Stimulated activated naive B cell treated with anti-CD40 and anti-IgM and Interleukin-4, amounts not matched to agents 10 μg/mL and 1 μg/mL and 100 μg/mL, for 72 hours (primary cell): ENCODE measurements around the gene CWC22.
A peak's percentile ranks its signal among the peaks of the same experiment; 100 is the strongest.
"Not testable (repeated sequence)": the region's sequence is repeated elsewhere in the genome, so short reads cannot be mapped to it uniquely, and the experiment has no call there.

Experiments
- ATAC-seq, 2 donors: fragments of 150-1000 bp; cut with Tn5 transposase; replicated peaks; 2 replicates each; pipeline ENCODE4 v1.10.0; 2021; ENCODE audit warnings: moderate library complexity in 1 of 2
- DNase-seq: peaks from one replicate; pipeline ENCODE4 v3.0.0; 2021
- H3K27ac Mint-ChIP-seq: one replicate; pipeline ENCODE4 v1.8.0; 2022; ENCODE audit warnings: mild to moderate bottlenecking, mixed read lengths
- H3K27me3 Mint-ChIP-seq, 2 donors: one replicate each; pipeline ENCODE4 v1.8.0; 2022; ENCODE audit warnings: mixed read lengths in 2 of 2
- H3K36me3 Mint-ChIP-seq, 2 donors: one replicate each; pipeline ENCODE4 v1.8.0; 2022; ENCODE audit warnings: mixed read lengths in 2 of 2, mild to moderate bottlenecking in 1 of 2
- H3K4me1 Mint-ChIP-seq, 2 donors: one replicate each; pipeline ENCODE4 v1.8.0; 2022; ENCODE audit warnings: mixed read lengths in 2 of 2, mild to moderate bottlenecking in 1 of 2
- H3K4me3 Mint-ChIP-seq, 2 donors: one replicate each; pipeline ENCODE4 v1.8.0; 2022; ENCODE audit warnings: mild to moderate bottlenecking in 2 of 2, mixed read lengths in 2 of 2, moderate library complexity in 1 of 2
- H3K9me3 Mint-ChIP-seq, 2 donors: one replicate each; pipeline ENCODE4 v1.8.0; 2022; ENCODE audit warnings: mixed read lengths in 2 of 2, mild to moderate bottlenecking in 1 of 2

CWC22 gene

GRCh38 chr2:180016937-180017336 is 9.8 kb upstream of the CWC22 start:
- no peak overlapping the region for H3K4me3 Mint-ChIP-seq
- H3K4me1 Mint-ChIP-seq, result no peaks in the 10 kb centered on the region
- no peaks in the 10 kb centered on the region for H3K9me3 Mint-ChIP-seq
- no peak overlapping the region for H3K27ac Mint-ChIP-seq
- H3K27me3 Mint-ChIP-seq, result peaks cover 4 to 6% of the 10 kb centered on the region in 2 donors
- DNase-seq (no peak), ATAC-seq (no peak)
- no peaks in the 10 kb centered on the region for H3K36me3 Mint-ChIP-seq

- ATAC-seq (no peak), DNase-seq (no peak)
- Mint-ChIP-seq H3K9me3 (no peaks in the 10 kb centered on the region), H3K27ac (no peak overlapping the region), H3K4me1 (no peaks in the 10 kb centered on the region), H3K4me3 (no peak overlapping the region), H3K27me3 (peaks cover 4 to 6% of the 10 kb centered on the region in 2 donors), H3K36me3 (no peaks in the 10 kb centered on the region)
Measured at GRCh38 chr2:180015951-180016709, 9.0 kb upstream of the CWC22 start.

GRCh38 chr2:180012523-180012922 is 5.4 kb upstream of the CWC22 start:
- no peak for DNase-seq
- no peaks in the 10 kb centered on the region for H3K36me3 Mint-ChIP-seq
- no peak for ATAC-seq
- no peaks in the 10 kb centered on the region for H3K9me3 Mint-ChIP-seq
- peaks cover 4 to 6% of the 10 kb centered on the region in 2 donors for H3K27me3 Mint-ChIP-seq
- no peak overlapping the region for H3K27ac Mint-ChIP-seq
- peaks cover 0 to under 1% of the 10 kb centered on the region in 2 donors for H3K4me1 Mint-ChIP-seq
- H3K4me3 Mint-ChIP-seq, result no peak overlapping the region

- Mint-ChIP-seq H3K4me3 (no peak overlapping the region), H3K27me3 (peaks cover 1 to 2% of the 10 kb centered on the region in 2 donors), H3K27ac (no peak overlapping the region), H3K9me3 (no peaks in the 10 kb centered on the region), H3K36me3 (no peaks in the 10 kb centered on the region), H3K4me1 (peaks cover 3 to 14% of the 10 kb centered on the region in 2 donors)
- ATAC-seq (no peak), DNase-seq (no peak)
Measured at GRCh38 chr2:180010701-180011100, 3.6 kb upstream of the CWC22 start.

- H3K9me3 Mint-ChIP-seq, result no peaks in the 10 kb centered on the region
- peaks cover 9 to 22% of the 10 kb centered on the region in 2 donors for H3K36me3 Mint-ChIP-seq
- H3K4me1 Mint-ChIP-seq, result peaks cover 30 to 54% of the 10 kb centered on the region in 2 donors
- H3K4me3 Mint-ChIP-seq, result peak overlapping the region; percentile 96 to 99
- no peaks in the 10 kb centered on the region for H3K27me3 Mint-ChIP-seq
- DNase-seq, result no peak
- H3K27ac Mint-ChIP-seq, result peak overlapping the region; percentile 100
- no peak for ATAC-seq
Measured at GRCh38 chr2:180006231-180006630, 866 bp downstream of the CWC22 start.

GRCh38 chr2:180005465-180005864 is 1.6 kb downstream of the CWC22 start:
- not testable (repeated sequence) for H3K27ac Mint-ChIP-seq, H3K27me3 Mint-ChIP-seq, H3K9me3 Mint-ChIP-seq, DNase-seq
- Mint-ChIP-seq H3K36me3 (peaks cover 9 to 24% of the 10 kb centered on the region in 2 donors), H3K4me1 (peaks cover 30 to 56% of the 10 kb centered on the region in 2 donors), H3K4me3 (peak overlapping the region; percentile 59 to 96)
- ATAC-seq, result peak; percentile 37 to 48

- H3K9me3 Mint-ChIP-seq, result no peaks in the 10 kb centered on the region
- H3K27me3 Mint-ChIP-seq, result no peaks in the 10 kb centered on the region
- DNase-seq, result no peak
- no peak for ATAC-seq
- H3K4me1 Mint-ChIP-seq, result peaks cover 30 to 56% of the 10 kb centered on the region in 2 donors
- H3K4me3 Mint-ChIP-seq, result no peak overlapping the region
- no peak overlapping the region for H3K27ac Mint-ChIP-seq
- peaks cover 9 to 25% of the 10 kb centered on the region in 2 donors for H3K36me3 Mint-ChIP-seq
Measured at GRCh38 chr2:180004731-180005130, 2.4 kb downstream of the CWC22 start.

GRCh38 chr2:180003559-180003958 is 3.5 kb downstream of the CWC22 start:
- no peak for DNase-seq
- H3K9me3 Mint-ChIP-seq, result no peaks in the 10 kb centered on the region
- no peak for ATAC-seq
- peaks cover 9 to 28% of the 10 kb centered on the region in 2 donors for H3K36me3 Mint-ChIP-seq
- H3K27me3 Mint-ChIP-seq, result no peaks in the 10 kb centered on the region
- H3K4me1 Mint-ChIP-seq, result peaks cover 30 to 56% of the 10 kb centered on the region in 2 donors
- no peak overlapping the region for H3K27ac Mint-ChIP-seq
- no peak overlapping the region for H3K4me3 Mint-ChIP-seq

- no peaks in the 10 kb centered on the region for H3K27me3 Mint-ChIP-seq
- no peak for DNase-seq
- no peaks in the 10 kb centered on the region for H3K9me3 Mint-ChIP-seq
- no peak overlapping the region for H3K27ac Mint-ChIP-seq
- H3K36me3 Mint-ChIP-seq, result peaks cover 10 to 31% of the 10 kb centered on the region in 2 donors
- H3K4me3 Mint-ChIP-seq, result no peak overlapping the region
- H3K4me1 Mint-ChIP-seq, result peaks cover 32 to 60% of the 10 kb centered on the region in 2 donors
- ATAC-seq, result no peak
Measured at GRCh38 chr2:180003073-180003472, 4.0 kb downstream of the CWC22 start.

GRCh38 chr2:180002198-180002770 is 4.8 kb downstream of the CWC22 start:
- DNase-seq (no peak), ATAC-seq (no peak)
- Mint-ChIP-seq H3K36me3 (peaks cover 10 to 31% of the 10 kb centered on the region in 2 donors), H3K27me3 (no peaks in the 10 kb centered on the region), H3K4me1 (peaks cover 32 to 59% of the 10 kb centered on the region in 2 donors), H3K9me3 (no peaks in the 10 kb centered on the region), H3K4me3 (no peak overlapping the region), H3K27ac (no peak overlapping the region)

- H3K27ac Mint-ChIP-seq, result peak overlapping the region; percentile 44
- H3K27me3 Mint-ChIP-seq, result no peaks in the 10 kb centered on the region
- no peak for ATAC-seq
- H3K36me3 Mint-ChIP-seq, result peaks cover 10 to 31% of the 10 kb centered on the region in 2 donors
- no peaks in the 10 kb centered on the region for H3K9me3 Mint-ChIP-seq
- peaks cover 33 to 59% of the 10 kb centered on the region in 2 donors for H3K4me1 Mint-ChIP-seq
- no peak for DNase-seq
- H3K4me3 Mint-ChIP-seq, result no peak overlapping the region
Measured at GRCh38 chr2:180001726-180002125, 5.4 kb downstream of the CWC22 start.

GRCh38 chr2:180000434-180000833 is 6.7 kb downstream of the CWC22 start:
- ATAC-seq, result no peak
- Mint-ChIP-seq H3K9me3 (no peaks in the 10 kb centered on the region), H3K27me3 (no peaks in the 10 kb centered on the region), H3K36me3 (peaks cover 14 to 31% of the 10 kb centered on the region in 2 donors), H3K27ac (no peak overlapping the region), H3K4me3 (no peak overlapping the region), H3K4me1 (peaks cover 38 to 60% of the 10 kb centered on the region in 2 donors)
- DNase-seq, result no peak

- Mint-ChIP-seq H3K36me3 (peaks cover 17 to 30% of the 10 kb centered on the region in 2 donors), H3K27ac (no peak overlapping the region), H3K4me1 (peaks cover 33 to 53% of the 10 kb centered on the region in 2 donors), H3K27me3 (no peaks in the 10 kb centered on the region), H3K9me3 (no peaks in the 10 kb centered on the region), H3K4me3 (no peak overlapping the region)
- no peak for ATAC-seq
- DNase-seq, result no peak
Measured at GRCh38 chr2:179999000-179999399, 8.1 kb downstream of the CWC22 start.

- Mint-ChIP-seq H3K36me3 (peaks cover 12 to 23% of the 10 kb centered on the region in 2 donors), H3K9me3 (no peaks in the 10 kb centered on the region), H3K27ac (peak overlapping the region; percentile 84), H3K27me3 (no peaks in the 10 kb centered on the region), H3K4me3 (no peak overlapping the region), H3K4me1 (peaks cover 24 to 42% of the 10 kb centered on the region in 2 donors)
- DNase-seq, result no peak
- ATAC-seq, result peak; percentile 31 to 57
Measured at GRCh38 chr2:179995741-179996515, 11.2 kb downstream of the CWC22 start.
